Measurements from ENCODE around the gene PHLPP1. TPM values are rescaled to one million over a fixed set of nuclear protein-coding genes. Genes with fewer than 3 reads are reported as not detected.

The PHLPP1 gene
- total and polyA plus RNA-seq, 2 of the 13 experiments (the other 11 are each of a cell fraction or from before 2014, with no cell fraction given): 9.8 to 18.5 TPM

DNA sequence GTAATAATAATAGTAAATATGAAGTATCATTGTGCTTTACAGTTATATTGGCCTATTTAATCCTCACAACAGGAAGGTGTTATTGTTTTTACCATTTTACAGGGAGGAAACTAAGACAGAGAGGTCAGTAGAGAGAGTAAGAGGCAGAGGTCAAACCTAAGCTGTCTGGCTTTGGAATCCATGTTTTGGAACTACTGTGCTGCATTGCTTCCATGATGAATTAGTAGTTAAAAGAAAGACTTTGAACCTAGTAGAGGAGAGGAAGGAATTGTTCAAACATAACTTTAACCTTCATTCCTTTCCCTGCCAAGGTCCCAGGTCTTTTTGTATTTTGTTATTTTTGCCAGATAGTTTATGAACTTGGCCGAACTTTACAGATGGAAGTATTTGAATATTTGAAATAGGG, 80.9 kb downstream of the PHLPP1 start (continued):
- TF ChIP-seq ISL2 (CRISPR knock-in tag; IDR thresholded peaks at IDR 0.05) (peak; percentile 71; the same call in 1 of the 2 replicates), MEF2D (CRISPR knock-in tag; IDR thresholded peaks at IDR 0.05) (peak; percentile 72; the same call in 1 of the 2 replicates), TARDBP (CRISPR knock-in tag; IDR thresholded peaks at IDR 0.05) (peak; percentile 71; the same call in 1 of the 2 replicates), SKI (IDR thresholded peaks at IDR 0.05; ENCODE audit: partially characterized antibody) (peak; percentile 94), POGZ (CRISPR knock-in tag; IDR thresholded peaks at IDR 0.05) (peak; percentile 82), FOXP1 (IDR thresholded peaks at IDR 0.05) (no peak), FOXP1 (CRISPR knock-in tag; IDR thresholded peaks at IDR 0.05) (peak; percentile 52; the same call in 1 of the 2 replicates), TCF7 (IDR thresholded peaks at IDR 0.05; ENCODE audit: low read depth) (peak; percentile 44), ZNF567 (CRISPR knock-in tag; IDR thresholded peaks at IDR 0.05; ENCODE audit: borderline replicate concordance) (no peak), ZNF331 (CRISPR knock-in tag; IDR thresholded peaks at IDR 0.05) (peak; percentile 69), ERF (CRISPR knock-in tag; IDR thresholded peaks at IDR 0.05) (peak; percentile 67; the same call in 1 of the 2 replicates), BCL6 (CRISPR knock-in tag; IDR thresholded peaks at IDR 0.05) (peak; percentile 89), ZFYVE20 (CRISPR knock-in tag; IDR thresholded peaks at IDR 0.05; ENCODE audit: borderline replicate concordance, low read depth) (no peak), NRL (CRISPR knock-in tag; IDR thresholded peaks at IDR 0.05; ENCODE audit: borderline replicate concordance) (no peak), NFIC (IDR thresholded peaks at IDR 0.05; ENCODE audit: low read length) (peak; percentile 89)
- TF ChIP-seq, protein P1, sequence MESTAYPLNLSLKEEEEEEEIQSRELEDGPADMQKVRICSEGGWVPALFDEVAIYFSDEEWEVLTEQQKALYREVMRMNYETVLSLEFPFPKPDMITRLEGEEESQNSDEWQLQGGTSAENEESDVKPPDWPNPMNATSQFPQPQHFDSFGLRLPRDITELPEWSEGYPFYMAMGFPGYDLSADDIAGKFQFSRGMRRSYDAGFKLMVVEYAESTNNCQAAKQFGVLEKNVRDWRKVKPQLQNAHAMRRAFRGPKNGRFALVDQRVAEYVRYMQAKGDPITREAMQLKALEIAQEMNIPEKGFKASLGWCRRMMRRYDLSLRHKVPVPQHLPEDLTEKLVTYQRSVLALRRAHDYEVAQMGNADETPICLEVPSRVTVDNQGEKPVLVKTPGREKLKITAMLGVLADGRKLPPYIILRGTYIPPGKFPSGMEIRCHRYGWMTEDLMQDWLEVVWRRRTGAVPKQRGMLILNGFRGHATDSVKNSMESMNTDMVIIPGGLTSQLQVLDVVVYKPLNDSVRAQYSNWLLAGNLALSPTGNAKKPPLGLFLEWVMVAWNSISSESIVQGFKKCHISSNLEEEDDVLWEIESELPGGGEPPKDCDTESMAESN (CRISPR knock-in tag; conservative IDR thresholded peaks at IDR 0.05): no peak
- TF ChIP-seq, protein P2, sequence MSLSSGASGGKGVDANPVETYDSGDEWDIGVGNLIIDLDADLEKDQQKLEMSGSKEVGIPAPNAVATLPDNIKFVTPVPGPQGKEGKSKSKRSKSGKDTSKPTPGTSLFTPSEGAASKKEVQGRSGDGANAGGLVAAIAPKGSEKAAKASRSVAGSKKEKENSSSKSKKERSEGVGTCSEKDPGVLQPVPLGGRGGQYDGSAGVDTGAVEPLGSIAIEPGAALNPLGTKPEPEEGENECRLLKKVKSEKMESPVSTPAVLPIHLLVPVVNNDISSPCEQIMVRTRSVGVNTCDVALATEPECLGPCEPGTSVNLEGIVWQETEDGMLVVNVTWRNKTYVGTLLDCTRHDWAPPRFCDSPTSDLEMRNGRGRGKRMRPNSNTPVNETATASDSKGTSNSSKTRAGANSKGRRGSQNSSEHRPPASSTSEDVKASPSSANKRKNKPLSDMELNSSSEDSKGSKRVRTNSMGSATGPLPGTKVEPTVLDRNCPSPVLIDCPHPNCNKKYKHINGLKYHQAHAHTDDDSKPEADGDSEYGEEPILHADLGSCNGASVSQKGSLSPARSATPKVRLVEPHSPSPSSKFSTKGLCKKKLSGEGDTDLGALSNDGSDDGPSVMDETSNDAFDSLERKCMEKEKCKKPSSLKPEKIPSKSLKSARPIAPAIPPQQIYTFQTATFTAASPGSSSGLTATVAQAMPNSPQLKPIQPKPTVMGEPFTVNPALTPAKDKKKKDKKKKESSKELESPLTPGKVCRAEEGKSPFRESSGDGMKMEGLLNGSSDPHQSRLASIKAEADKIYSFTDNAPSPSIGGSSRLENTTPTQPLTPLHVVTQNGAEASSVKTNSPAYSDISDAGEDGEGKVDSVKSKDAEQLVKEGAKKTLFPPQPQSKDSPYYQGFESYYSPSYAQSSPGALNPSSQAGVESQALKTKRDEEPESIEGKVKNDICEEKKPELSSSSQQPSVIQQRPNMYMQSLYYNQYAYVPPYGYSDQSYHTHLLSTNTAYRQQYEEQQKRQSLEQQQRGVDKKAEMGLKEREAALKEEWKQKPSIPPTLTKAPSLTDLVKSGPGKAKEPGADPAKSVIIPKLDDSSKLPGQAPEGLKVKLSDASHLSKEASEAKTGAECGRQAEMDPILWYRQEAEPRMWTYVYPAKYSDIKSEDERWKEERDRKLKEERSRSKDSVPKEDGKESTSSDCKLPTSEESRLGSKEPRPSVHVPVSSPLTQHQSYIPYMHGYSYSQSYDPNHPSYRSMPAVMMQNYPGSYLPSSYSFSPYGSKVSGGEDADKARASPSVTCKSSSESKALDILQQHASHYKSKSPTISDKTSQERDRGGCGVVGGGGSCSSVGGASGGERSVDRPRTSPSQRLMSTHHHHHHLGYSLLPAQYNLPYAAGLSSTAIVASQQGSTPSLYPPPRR (CRISPR knock-in tag; IDR thresholded peaks at IDR 0.05; ENCODE audit: borderline replicate concordance): 0 out of 2 replicates have a peak, but pooled peaks have one; percentile 30
- TF ChIP-seq, protein P3, sequence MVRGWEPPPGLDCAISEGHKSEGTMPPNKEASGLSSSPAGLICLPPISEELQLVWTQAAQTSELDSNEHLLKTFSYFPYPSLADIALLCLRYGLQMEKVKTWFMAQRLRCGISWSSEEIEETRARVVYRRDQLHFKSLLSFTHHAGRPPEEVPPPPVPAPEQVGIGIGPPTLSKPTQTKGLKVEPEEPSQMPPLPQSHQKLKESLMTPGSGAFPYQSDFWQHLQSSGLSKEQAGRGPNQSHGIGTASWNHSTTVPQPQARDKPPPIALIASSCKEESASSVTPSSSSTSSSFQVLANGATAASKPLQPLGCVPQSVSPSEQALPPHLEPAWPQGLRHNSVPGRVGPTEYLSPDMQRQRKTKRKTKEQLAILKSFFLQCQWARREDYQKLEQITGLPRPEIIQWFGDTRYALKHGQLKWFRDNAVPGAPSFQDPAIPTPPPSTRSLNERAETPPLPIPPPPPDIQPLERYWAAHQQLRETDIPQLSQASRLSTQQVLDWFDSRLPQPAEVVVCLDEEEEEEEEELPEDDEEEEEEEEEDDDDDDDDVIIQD (CRISPR knock-in tag; IDR thresholded peaks at IDR 0.05; ENCODE audit: low read depth): peak; percentile 95
- TF ChIP-seq, protein P4, sequence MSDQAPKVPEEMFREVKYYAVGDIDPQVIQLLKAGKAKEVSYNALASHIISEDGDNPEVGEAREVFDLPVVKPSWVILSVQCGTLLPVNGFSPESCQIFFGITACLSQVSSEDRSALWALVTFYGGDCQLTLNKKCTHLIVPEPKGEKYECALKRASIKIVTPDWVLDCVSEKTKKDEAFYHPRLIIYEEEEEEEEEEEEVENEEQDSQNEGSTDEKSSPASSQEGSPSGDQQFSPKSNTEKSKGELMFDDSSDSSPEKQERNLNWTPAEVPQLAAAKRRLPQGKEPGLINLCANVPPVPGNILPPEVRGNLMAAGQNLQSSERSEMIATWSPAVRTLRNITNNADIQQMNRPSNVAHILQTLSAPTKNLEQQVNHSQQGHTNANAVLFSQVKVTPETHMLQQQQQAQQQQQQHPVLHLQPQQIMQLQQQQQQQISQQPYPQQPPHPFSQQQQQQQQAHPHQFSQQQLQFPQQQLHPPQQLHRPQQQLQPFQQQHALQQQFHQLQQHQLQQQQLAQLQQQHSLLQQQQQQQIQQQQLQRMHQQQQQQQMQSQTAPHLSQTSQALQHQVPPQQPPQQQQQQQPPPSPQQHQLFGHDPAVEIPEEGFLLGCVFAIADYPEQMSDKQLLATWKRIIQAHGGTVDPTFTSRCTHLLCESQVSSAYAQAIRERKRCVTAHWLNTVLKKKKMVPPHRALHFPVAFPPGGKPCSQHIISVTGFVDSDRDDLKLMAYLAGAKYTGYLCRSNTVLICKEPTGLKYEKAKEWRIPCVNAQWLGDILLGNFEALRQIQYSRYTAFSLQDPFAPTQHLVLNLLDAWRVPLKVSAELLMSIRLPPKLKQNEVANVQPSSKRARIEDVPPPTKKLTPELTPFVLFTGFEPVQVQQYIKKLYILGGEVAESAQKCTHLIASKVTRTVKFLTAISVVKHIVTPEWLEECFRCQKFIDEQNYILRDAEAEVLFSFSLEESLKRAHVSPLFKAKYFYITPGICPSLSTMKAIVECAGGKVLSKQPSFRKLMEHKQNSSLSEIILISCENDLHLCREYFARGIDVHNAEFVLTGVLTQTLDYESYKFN (CRISPR knock-in tag; conservative IDR thresholded peaks at IDR 0.05): peak; percentile 95
